Mesenchymal stem cell (in vitro differentiated cells and primary cell): ENCODE measurements around the gene SERINC5.
A peak's percentile ranks its signal among the peaks of the same experiment; 100 is the strongest.
"Not testable (repeated sequence)": the region's sequence is repeated elsewhere in the genome, so short reads cannot be mapped to it uniquely, and the experiment has no call there.

ENCODE experiments used
- DNase-seq: peaks from one replicate; pipeline ENCODE4 v3.0.0-alpha.2; 2013
- H2AFZ ChIP-seq: one replicate; pipeline ENCODE4 v1.6.1; 2013; ENCODE audit warnings: low read depth, mild to moderate bottlenecking, control low read depth, inconsistent platforms, low read length, moderate library complexity
- H2AK5ac ChIP-seq: 2 replicates; pipeline ENCODE4 v1.6.1; 2013; ENCODE audit warnings: low read length, moderate library complexity, mild to moderate bottlenecking, inconsistent platforms; ENCODE audit not compliant: severe bottlenecking
- H2BK120ac ChIP-seq: one replicate; pipeline ENCODE4 v1.6.1; 2013; ENCODE audit warnings: low read depth, mild to moderate bottlenecking, inconsistent platforms, low read length, moderate library complexity
- H2BK12ac ChIP-seq, 2 experiments: one replicate each; pipeline ENCODE4 v1.6.1; 2013; ENCODE audit warnings: inconsistent platforms in 2 of 2, low read length in 2 of 2, mild to moderate bottlenecking in 2 of 2, moderate library complexity in 2 of 2, control low read depth in 1 of 2
- H2BK15ac ChIP-seq: one replicate; pipeline ENCODE4 v1.6.1; 2013; ENCODE audit warnings: mild to moderate bottlenecking, low read depth, inconsistent platforms; ENCODE audit not compliant: poor library complexity, severe bottlenecking
- H2BK5ac ChIP-seq: 2 replicates; pipeline ENCODE4 v1.6.1; 2013; ENCODE audit warnings: low read depth, mild to moderate bottlenecking, low read length, control low read depth, inconsistent platforms; ENCODE audit not compliant: poor library complexity, severe bottlenecking
- H3K14ac ChIP-seq, 2 experiments: one replicate each; pipeline ENCODE4 v1.6.1; 2013; ENCODE audit warnings: inconsistent platforms in 2 of 2, low read length in 2 of 2, control low read depth in 1 of 2, mild to moderate bottlenecking in 1 of 2, moderate library complexity in 1 of 2
- H3K18ac ChIP-seq, 2 experiments: one replicate each; pipeline ENCODE4 v1.6.1; 2013; ENCODE audit warnings: inconsistent platforms in 2 of 2, low read length in 2 of 2, control low read depth in 1 of 2, low read depth in 1 of 2, mild to moderate bottlenecking in 1 of 2
- H3K23ac ChIP-seq, 2 experiments: one replicate each; pipeline ENCODE4 v1.6.1; 2013; ENCODE audit warnings: inconsistent platforms in 2 of 2, low read length in 2 of 2, mild to moderate bottlenecking in 2 of 2, moderate library complexity in 2 of 2, control low read depth in 1 of 2
- H3K27ac ChIP-seq: 2 replicates; pipeline ENCODE4 v1.5.1; 2013; ENCODE audit warnings: mild to moderate bottlenecking, moderate library complexity, low read length, control low read depth, inconsistent platforms; ENCODE audit not compliant: poor library complexity, severe bottlenecking
- H3K27me3 ChIP-seq, 2 experiments: 2 replicates each; pipeline versions ENCODE4 v1.6.1 to v1.7.0; 2013; ENCODE audit warnings: low read length in 2 of 2, mild to moderate bottlenecking in 2 of 2, moderate library complexity in 2 of 2, control low read depth in 1 of 2, inconsistent platforms in 1 of 2; ENCODE audit not compliant: control insufficient read depth in 1 of 2, insufficient read depth in 1 of 2
- H3K36me3 ChIP-seq, 2 experiments: 2 replicates each; pipeline versions ENCODE4 v1.6.1 to v1.7.0; 2013; ENCODE audit warnings: low read length in 2 of 2, control low read depth in 1 of 2, inconsistent platforms in 1 of 2, low read depth in 1 of 2, mild to moderate bottlenecking in 1 of 2; ENCODE audit not compliant: insufficient read depth in 2 of 2, control insufficient read depth in 1 of 2
- H3K4ac ChIP-seq, 2 experiments: one replicate each; pipeline ENCODE4 v1.6.1; 2013; ENCODE audit warnings: inconsistent platforms in 2 of 2, low read length in 2 of 2, mild to moderate bottlenecking in 2 of 2, moderate library complexity in 2 of 2, control low read depth in 1 of 2, low read depth in 1 of 2
- H3K4me1 ChIP-seq: 2 replicates; pipeline ENCODE4 v1.6.1; 2013; ENCODE audit warnings: low read depth, low read length, control low read depth; ENCODE audit not compliant: control insufficient read depth, insufficient read depth
- H3K4me2 ChIP-seq: 2 replicates; pipeline ENCODE4 v1.6.1; 2013; ENCODE audit warnings: low read length, mild to moderate bottlenecking, inconsistent platforms; ENCODE audit not compliant: poor library complexity, severe bottlenecking
- H3K4me3 ChIP-seq, 2 experiments: 2 replicates each; pipeline versions ENCODE4 v1.5.1 to v1.7.0; 2013; ENCODE audit warnings: low read length in 2 of 2, mild to moderate bottlenecking in 2 of 2, control low read depth in 1 of 2, low read depth in 1 of 2; ENCODE audit not compliant: insufficient read depth in 1 of 2
- H3K79me1 ChIP-seq: replicated peaks from 2 replicates; pipeline ENCODE4 v1.6.1; 2013; ENCODE audit warnings: mild to moderate bottlenecking, control low read depth, low read length, inconsistent platforms; ENCODE audit not compliant: poor library complexity, severe bottlenecking
- H3K9ac ChIP-seq: 2 replicates; pipeline ENCODE4 v1.7.0; 2013; ENCODE audit warnings: mild to moderate bottlenecking, low read length, moderate library complexity
- H3K9me3 ChIP-seq: 2 replicates; pipeline ENCODE4 v1.7.0; 2013; ENCODE audit warnings: mild to moderate bottlenecking, low read length; ENCODE audit not compliant: control insufficient read depth
- H4K8ac ChIP-seq: one replicate; pipeline ENCODE4 v1.6.1; 2013; ENCODE audit warnings: inconsistent platforms, mild to moderate bottlenecking, low read length, moderate library complexity
- H4K91ac ChIP-seq: one replicate; pipeline ENCODE4 v1.6.1; 2013; ENCODE audit warnings: mild to moderate bottlenecking, low read length, inconsistent platforms
- WGBS: methylation state at CpG from one replicate; pipeline ENCODE4 v1.1.7; 2013; ENCODE audit warnings: mixed read lengths; 5-methylcytosine and 5-hydroxymethylcytosine counted together

The SERINC5 gene

DNA sequence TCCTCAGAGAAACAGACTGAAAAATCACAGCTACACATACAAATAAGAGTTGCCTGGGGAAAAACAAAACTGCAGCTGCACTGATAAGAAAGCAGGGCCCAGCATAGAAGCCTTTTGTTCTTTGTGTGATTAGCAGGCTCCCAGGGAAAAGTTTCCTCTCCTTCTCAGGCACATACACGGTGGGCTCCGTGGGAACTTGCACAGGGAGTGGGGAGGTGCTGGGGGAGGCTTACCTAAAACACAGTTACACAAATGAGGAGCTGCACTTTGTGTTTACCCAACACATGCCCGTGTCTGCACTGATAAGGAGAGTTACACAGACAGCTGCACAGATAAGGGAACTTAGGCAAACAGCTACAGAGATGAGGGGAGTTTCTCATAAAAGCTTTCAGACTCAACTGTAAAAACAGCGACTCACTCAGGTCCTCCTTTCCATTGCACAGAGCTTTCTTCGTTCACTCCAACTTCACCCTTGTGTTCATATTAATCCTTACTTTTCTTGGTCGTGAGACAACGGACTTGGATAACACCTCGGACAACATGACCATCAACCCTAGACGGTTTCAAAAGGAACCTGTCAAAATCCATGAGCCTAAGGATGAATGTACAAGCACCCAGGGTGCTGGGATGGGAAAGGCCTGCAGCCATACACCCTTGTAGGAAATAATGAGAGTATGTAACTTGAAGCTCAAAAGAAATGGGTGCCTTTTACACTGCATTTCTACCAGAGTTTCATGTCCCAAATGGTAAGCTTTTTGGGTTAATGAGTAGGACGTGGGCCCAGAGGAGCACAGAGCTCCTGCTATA lies 50.8 kb downstream of the SERINC5 start:
- Histone ChIP-seq H2BK15ac (no peak overlapping the region), H3K27me3 (no peaks in the 10 kb centered on the region), H3K9me3 (no peaks in the 10 kb centered on the region), H3K4ac (no peak overlapping the region), H2AK5ac (no peak overlapping the region), H3K36me3 (peaks cover 0 to 16% of the 10 kb centered on the region in 2 experiments), H3K9ac (no peak overlapping the region), H3K4me1 (no peaks in the 10 kb centered on the region), H2BK12ac (no peak overlapping the region), H2BK120ac (no peak overlapping the region), H2AFZ (peak overlapping the region; percentile 74), H4K8ac (no peak overlapping the region), H3K14ac (no peak overlapping the region), H2BK5ac (no peak overlapping the region), H3K27ac (no peak overlapping the region), H3K18ac (no peak overlapping the region), H3K4me3 (no peak overlapping the region), H3K79me1 (peaks cover 12% of the 10 kb centered on the region), H4K91ac (no peak overlapping the region), H3K4me2 (no peak overlapping the region), H3K23ac (peak overlapping the region in 1 of 2 experiments; percentile 83)
- 40% methylated on average over 9 of the region's 10 CpGs for WGBS
- DNase-seq, result peak; percentile 32

DNA sequence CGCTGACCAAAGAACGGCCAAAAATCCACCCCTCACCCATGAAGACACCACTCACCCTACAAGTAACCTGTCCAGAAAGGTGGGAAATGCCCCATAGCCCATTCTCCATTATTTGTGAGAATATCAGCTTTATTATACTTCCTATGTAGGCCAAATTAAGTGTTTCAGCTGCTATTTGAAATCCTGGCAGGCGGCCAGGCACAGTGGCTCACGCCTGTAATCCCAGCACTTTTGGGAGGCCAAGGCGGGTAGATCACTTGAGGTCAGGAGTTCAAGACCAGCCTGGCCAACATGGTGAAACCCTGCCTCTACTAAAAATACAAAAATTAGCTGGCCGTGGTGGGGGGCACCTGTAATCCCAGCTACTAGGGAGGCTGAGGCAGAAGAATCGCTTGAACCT lies 54.1 kb downstream of the SERINC5 start:
- DNase-seq, H2AK5ac ChIP-seq, H2BK12ac ChIP-seq, H3K4me3 ChIP-seq, H3K4me1 ChIP-seq, H3K14ac ChIP-seq, H3K9ac ChIP-seq, H2BK5ac ChIP-seq, H3K27me3 ChIP-seq, H2BK15ac ChIP-seq, H3K23ac ChIP-seq, H4K91ac ChIP-seq, H3K27ac ChIP-seq, H3K4ac ChIP-seq, H2AFZ ChIP-seq, H3K18ac ChIP-seq, H4K8ac ChIP-seq, H3K9me3 ChIP-seq, H2BK120ac ChIP-seq, H3K4me2 ChIP-seq: not testable (repeated sequence)
- peaks cover 18% of the 10 kb centered on the region for H3K79me1 ChIP-seq
- peaks cover 0 to 16% of the 10 kb centered on the region in 2 experiments for H3K36me3 ChIP-seq
- 80% methylated on average over 7 of the region's 7 CpGs for WGBS

DNA sequence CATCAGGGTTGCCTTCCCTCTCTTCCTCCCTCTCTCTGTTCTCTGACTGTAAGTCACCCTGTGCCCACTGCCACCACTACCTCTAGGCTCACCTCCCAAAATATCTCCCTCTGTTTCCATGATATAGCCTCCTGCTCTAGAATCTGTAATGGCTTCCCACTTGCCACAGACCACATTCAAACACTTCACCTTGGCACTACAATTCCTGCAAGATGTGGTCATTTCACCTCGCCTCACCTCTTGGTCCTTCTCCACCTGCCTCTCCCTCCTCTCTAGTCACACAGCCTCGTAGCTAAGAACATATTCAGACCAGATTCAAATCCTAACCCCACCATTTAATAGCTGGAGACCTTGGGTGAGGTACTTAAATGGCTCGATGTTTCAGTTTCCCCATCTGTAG lies 56.9 kb downstream of the SERINC5 start:
- H3K4me2 ChIP-seq, result no peak overlapping the region
- no peak overlapping the region for H3K4ac ChIP-seq
- H3K9me3 ChIP-seq, result no peaks in the 10 kb centered on the region
- H2BK120ac ChIP-seq, result no peak overlapping the region
- DNase-seq, result no peak
- no peak overlapping the region for H3K27ac ChIP-seq
- no peak overlapping the region for H3K9ac ChIP-seq
- H3K18ac ChIP-seq, result no peak overlapping the region
- H2BK15ac ChIP-seq, result no peak overlapping the region
- peak overlapping the region in 1 of 2 experiments; percentile 44 for H2BK12ac ChIP-seq
- no peak overlapping the region for H3K4me3 ChIP-seq
- no peak overlapping the region for H3K23ac ChIP-seq
- H2AK5ac ChIP-seq, result no peak overlapping the region
- no peak overlapping the region for H4K91ac ChIP-seq
- H3K27me3 ChIP-seq, result no peaks in the 10 kb centered on the region
- WGBS, result 76% methylated on average over 3 of the region's 3 CpGs
- H2BK5ac ChIP-seq, result no peak overlapping the region
- no peak overlapping the region for H2AFZ ChIP-seq
- peaks cover 15% of the 10 kb centered on the region for H3K79me1 ChIP-seq
- H3K4me1 ChIP-seq, result peaks cover 2% of the 10 kb centered on the region
- no peak overlapping the region for H4K8ac ChIP-seq
- H3K36me3 ChIP-seq, result peaks cover 0 to 16% of the 10 kb centered on the region in 2 experiments
- no peak overlapping the region for H3K14ac ChIP-seq

DNA sequence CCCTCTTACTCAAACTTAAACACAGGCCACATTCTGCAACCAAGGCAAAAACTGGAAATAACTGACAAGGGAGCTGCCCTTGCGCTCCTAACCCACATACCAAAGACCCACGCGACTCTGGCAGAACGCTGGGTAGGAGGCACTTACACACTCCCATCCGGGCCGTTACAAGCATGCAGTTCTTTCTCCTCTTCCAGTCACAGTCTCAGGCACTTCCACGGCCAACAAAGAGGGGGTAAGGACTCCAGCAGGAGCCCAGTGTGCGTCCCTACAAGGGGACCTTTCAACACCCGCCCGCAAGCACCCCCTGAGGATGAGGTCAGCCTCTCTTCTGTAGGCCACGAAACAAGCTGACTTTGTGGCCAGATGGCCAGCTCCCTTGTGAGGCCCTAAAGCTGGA lies 57.4 kb downstream of the SERINC5 start:
- Histone ChIP-seq H2AFZ (no peak overlapping the region), H2AK5ac (no peak overlapping the region), H3K36me3 (peaks cover 0 to 16% of the 10 kb centered on the region in 2 experiments), H4K8ac (no peak overlapping the region), H3K23ac (no peak overlapping the region), H3K27me3 (no peaks in the 10 kb centered on the region), H3K79me1 (peaks cover 15% of the 10 kb centered on the region), H3K18ac (no peak overlapping the region), H2BK12ac (no peak overlapping the region), H2BK5ac (no peak overlapping the region), H3K4me3 (no peak overlapping the region), H4K91ac (peak overlapping the region; percentile 40), H3K4ac (no peak overlapping the region), H3K27ac (no peak overlapping the region), H2BK120ac (no peak overlapping the region), H2BK15ac (no peak overlapping the region), H3K9me3 (no peaks in the 10 kb centered on the region), H3K4me2 (no peak overlapping the region), H3K4me1 (peaks cover 2% of the 10 kb centered on the region), H3K14ac (no peak overlapping the region), H3K9ac (no peak overlapping the region)
- 93% methylated on average over 11 of the region's 11 CpGs for WGBS
- DNase-seq, result no peak
